ENCODE measurements around the gene SGMS2.

SGMS2 gene

DNA sequence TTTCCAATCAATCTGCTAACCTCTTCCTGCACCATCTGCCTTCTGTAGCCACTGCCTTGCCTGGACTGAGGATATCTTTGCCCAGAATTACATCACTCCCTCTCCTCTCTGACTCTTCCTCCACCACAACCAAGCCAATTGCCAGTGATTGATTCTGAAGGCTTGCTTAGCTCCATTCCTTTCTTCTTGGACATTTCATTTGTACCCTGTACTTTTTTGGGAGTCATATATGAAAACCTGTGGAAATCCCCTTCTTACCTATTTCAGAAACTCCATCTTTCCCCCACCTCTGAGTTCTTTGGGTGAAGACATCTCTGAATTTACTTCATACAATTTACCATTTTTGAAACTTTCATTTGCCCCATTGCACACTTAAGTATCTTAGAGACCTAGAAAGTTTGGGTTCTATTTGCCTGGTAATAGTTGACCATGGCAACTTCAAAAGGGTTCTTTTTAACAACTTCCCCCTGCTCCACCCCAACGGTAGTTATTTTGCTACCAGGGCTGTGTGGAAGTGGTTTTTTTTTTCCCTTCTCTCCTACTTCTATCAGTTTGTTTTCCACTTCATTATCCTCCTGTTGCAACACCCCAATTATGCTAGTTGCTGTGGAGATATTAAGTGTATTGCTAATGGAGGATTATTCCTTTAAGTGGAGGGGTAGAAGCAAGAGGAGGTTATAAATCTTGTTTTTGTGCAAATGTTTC lies 14.3 kb downstream of the SGMS2 start:
- Mint-ChIP-seq H3K27ac (no peak overlapping the region), H3K4me3 (no peak overlapping the region), H3K27me3 (ENCODE audit: low read depth) (peaks cover 7% of the 10 kb centered on the region), H3K9me3 (no peaks in the 10 kb centered on the region), H3K4me1 (ENCODE audit: low read depth) (no peaks in the 10 kb centered on the region), H3K36me3 (ENCODE audit: low read depth) (no peaks in the 10 kb centered on the region)

- Mint-ChIP-seq H3K36me3 (ENCODE audit: low read depth) (no peaks in the 10 kb centered on the region), H3K4me3 (no peak overlapping the region), H3K27me3 (ENCODE audit: low read depth) (peaks cover 7% of the 10 kb centered on the region), H3K27ac (no peak overlapping the region), H3K9me3 (peaks cover 2% of the 10 kb centered on the region), H3K4me1 (ENCODE audit: low read depth) (no peaks in the 10 kb centered on the region)
Observed at GRCh38 chr4:107843391-107843790, 18.7 kb downstream of the SGMS2 start.

DNA sequence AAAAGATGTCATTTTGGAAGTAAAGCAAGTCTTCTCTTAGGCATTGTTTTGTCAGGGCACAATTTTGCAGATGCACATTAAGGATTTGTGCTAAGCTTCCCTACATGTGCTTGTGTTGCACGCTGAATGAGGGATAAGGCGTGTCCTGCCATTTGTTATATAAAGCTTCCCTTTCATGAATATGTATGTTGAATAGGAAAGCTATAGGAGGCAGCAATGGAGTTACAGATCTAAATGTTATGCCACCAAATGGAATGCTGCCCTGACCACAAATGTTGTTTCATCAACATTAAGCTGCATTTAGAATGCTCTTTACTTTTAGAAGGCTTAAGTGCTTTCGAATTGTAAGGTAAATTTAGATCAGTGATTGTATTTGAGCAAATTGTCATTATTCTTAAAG lies 20.9 kb downstream of the SGMS2 start:
- Mint-ChIP-seq H3K36me3 (ENCODE audit: low read depth) (no peaks in the 10 kb centered on the region), H3K27ac (no peak overlapping the region), H3K9me3 (peaks cover 2% of the 10 kb centered on the region), H3K27me3 (ENCODE audit: low read depth) (peaks cover 3% of the 10 kb centered on the region), H3K4me1 (ENCODE audit: low read depth) (no peaks in the 10 kb centered on the region), H3K4me3 (no peak overlapping the region)

- Mint-ChIP-seq H3K27ac (no peak overlapping the region), H3K36me3 (ENCODE audit: low read depth) (no peaks in the 10 kb centered on the region), H3K4me3 (no peak overlapping the region)
Observed at GRCh38 chr4:107850438-107850837, 25.7 kb downstream of the SGMS2 start.

DNA sequence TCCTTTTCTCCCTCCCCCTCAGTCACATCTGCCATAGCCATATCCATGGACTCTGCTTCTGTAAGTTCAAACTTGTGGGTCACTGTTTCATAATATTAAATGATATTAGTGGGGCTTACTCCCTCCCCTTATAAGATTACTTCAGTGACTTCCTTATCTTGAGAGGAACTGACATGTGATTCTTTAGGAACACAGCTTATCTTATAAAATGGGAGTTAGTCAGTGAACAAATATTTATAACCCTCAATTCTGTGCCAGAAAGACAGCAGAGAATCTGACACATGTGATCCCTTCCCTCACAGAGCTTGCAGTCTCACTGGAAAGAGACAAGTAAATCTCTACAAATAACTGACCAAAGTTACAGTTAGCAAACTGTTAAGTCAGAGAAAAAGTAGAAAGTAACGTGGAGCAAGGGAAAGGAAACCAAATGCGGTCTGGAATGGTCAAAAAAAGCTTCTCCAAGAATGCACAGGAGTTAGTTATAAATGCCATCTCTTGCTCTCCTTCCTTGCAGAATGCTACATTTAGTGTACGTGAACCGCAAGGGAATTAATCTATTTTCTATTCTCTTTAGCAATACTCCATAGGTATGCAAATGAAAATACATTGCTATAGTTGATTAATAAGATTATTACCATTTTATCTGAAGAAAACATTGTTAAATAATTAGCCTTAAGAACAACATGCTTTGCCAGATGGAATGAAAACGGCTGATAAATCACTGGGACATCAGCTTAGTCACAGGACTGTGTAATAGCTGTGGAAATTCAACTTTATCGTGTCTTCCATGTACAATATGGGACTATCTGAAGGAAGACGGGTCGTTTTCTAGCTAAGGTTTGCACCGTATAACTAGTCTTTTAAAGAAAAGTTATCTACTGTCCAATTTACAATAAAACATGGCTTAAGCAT lies 29.0 kb downstream of the SGMS2 start:
- Mint-ChIP-seq H3K27me3 (ENCODE audit: low read depth) (peaks cover 26% of the 10 kb centered on the region), H3K4me1 (ENCODE audit: low read depth) (no peaks in the 10 kb centered on the region), H3K27ac (no peak overlapping the region), H3K36me3 (ENCODE audit: low read depth) (no peaks in the 10 kb centered on the region), H3K9me3 (no peaks in the 10 kb centered on the region), H3K4me3 (no peak overlapping the region)

More at GRCh38 chr4:107850438-107850837, 25.7 kb downstream of the SGMS2 start:
- H3K27me3 Mint-ChIP-seq (ENCODE audit: low read depth), result peaks cover 12% of the 10 kb centered on the region
- H3K9me3 Mint-ChIP-seq, result peaks cover 2% of the 10 kb centered on the region
- no peaks in the 10 kb centered on the region for H3K4me1 Mint-ChIP-seq (ENCODE audit: low read depth)

- H3K4me1 Mint-ChIP-seq (ENCODE audit: low read depth), result no peaks in the 10 kb centered on the region
- peaks cover 27% of the 10 kb centered on the region for H3K27me3 Mint-ChIP-seq (ENCODE audit: low read depth)
- H3K9me3 Mint-ChIP-seq, result no peaks in the 10 kb centered on the region
- H3K36me3 Mint-ChIP-seq (ENCODE audit: low read depth), result no peaks in the 10 kb centered on the region
- H3K4me3 Mint-ChIP-seq, result no peak overlapping the region
- no peak overlapping the region for H3K27ac Mint-ChIP-seq
Observed at GRCh38 chr4:107854356-107855022, 29.8 kb downstream of the SGMS2 start.

- peaks cover 32% of the 10 kb centered on the region for H3K27me3 Mint-ChIP-seq (ENCODE audit: low read depth)
- no peak overlapping the region for H3K4me3 Mint-ChIP-seq
- no peaks in the 10 kb centered on the region for H3K9me3 Mint-ChIP-seq
- no peak overlapping the region for H3K27ac Mint-ChIP-seq
- no peaks in the 10 kb centered on the region for H3K4me1 Mint-ChIP-seq (ENCODE audit: low read depth)
- no peaks in the 10 kb centered on the region for H3K36me3 Mint-ChIP-seq (ENCODE audit: low read depth)
Observed at GRCh38 chr4:107855723-107856122, 31.0 kb downstream of the SGMS2 start.

GRCh38 chr4:107856901-107857300 lies 32.2 kb downstream of the SGMS2 start:
- H3K27ac Mint-ChIP-seq, result no peak overlapping the region
- H3K4me1 Mint-ChIP-seq (ENCODE audit: low read depth), result no peaks in the 10 kb centered on the region
- no peaks in the 10 kb centered on the region for H3K36me3 Mint-ChIP-seq (ENCODE audit: low read depth)
- H3K9me3 Mint-ChIP-seq, result no peaks in the 10 kb centered on the region
- H3K4me3 Mint-ChIP-seq, result no peak overlapping the region
- peaks cover 27% of the 10 kb centered on the region for H3K27me3 Mint-ChIP-seq (ENCODE audit: low read depth)

DNA sequence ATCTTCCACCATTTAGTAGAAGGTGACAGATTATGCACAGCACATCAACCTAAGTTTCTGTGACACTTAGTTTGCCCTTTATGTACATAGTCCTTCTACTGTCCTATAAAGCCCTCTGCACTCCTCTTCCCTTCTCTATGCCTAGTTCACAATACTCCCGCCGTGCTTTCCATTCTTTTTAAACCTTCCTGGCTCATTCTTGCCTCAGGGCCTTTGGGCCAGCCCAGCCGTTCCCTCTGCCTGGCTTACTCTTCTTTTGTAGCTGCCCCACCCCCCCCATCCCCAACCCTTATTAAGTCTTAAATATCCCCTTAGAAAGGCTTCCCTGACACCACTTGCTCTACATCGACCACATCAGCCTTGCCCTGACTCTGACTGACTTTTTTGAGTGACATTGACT lies 33.0 kb downstream of the SGMS2 start:
- Mint-ChIP-seq H3K36me3 (ENCODE audit: low read depth) (no peaks in the 10 kb centered on the region), H3K27me3 (ENCODE audit: low read depth) (peaks cover 27% of the 10 kb centered on the region), H3K4me1 (ENCODE audit: low read depth) (no peaks in the 10 kb centered on the region), H3K4me3 (no peak overlapping the region), H3K27ac (no peak overlapping the region), H3K9me3 (no peaks in the 10 kb centered on the region)

- Mint-ChIP-seq H3K36me3 (ENCODE audit: low read depth) (no peaks in the 10 kb centered on the region), H3K4me1 (ENCODE audit: low read depth) (no peaks in the 10 kb centered on the region)
Observed at GRCh38 chr4:107858158-107858742, 33.5 kb downstream of the SGMS2 start.

GRCh38 chr4:107862658-107863057 lies 37.9 kb downstream of the SGMS2 start:
- peaks cover 6% of the 10 kb centered on the region for H3K27me3 Mint-ChIP-seq (ENCODE audit: low read depth)

More at GRCh38 chr4:107858158-107858742, 33.5 kb downstream of the SGMS2 start:
- no peak overlapping the region for H3K4me3 Mint-ChIP-seq
- H3K9me3 Mint-ChIP-seq, result no peaks in the 10 kb centered on the region
- peaks cover 27% of the 10 kb centered on the region for H3K27me3 Mint-ChIP-seq (ENCODE audit: low read depth)
- no peak overlapping the region for H3K27ac Mint-ChIP-seq

DNA sequence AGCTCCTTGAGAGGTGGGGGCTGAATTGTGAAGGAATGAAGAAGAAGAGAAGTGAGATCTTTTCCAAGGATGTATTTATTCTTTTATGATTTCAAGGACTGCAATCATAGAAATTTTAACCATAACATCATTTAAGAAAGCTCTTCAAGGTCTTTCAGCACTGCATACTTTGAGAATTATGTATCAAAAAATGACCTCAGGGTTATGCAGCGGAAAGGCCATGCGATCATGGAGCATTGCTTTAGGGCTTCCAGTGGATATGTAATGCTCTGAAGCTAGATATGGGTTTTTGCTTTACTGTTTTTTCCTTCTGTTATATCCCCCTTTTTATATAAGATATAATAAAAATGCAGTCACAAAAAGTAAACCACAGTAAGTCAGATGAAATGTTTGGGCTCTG lies 38.7 kb downstream of the SGMS2 start:
- Mint-ChIP-seq H3K36me3 (ENCODE audit: low read depth) (no peaks in the 10 kb centered on the region), H3K27ac (no peak overlapping the region), H3K4me3 (no peak overlapping the region), H3K9me3 (no peaks in the 10 kb centered on the region), H3K27me3 (ENCODE audit: low read depth) (peaks cover 6% of the 10 kb centered on the region), H3K4me1 (ENCODE audit: low read depth) (no peaks in the 10 kb centered on the region)

More at GRCh38 chr4:107862658-107863057, 37.9 kb downstream of the SGMS2 start:
- Mint-ChIP-seq H3K4me3 (no peak overlapping the region), H3K4me1 (ENCODE audit: low read depth) (no peaks in the 10 kb centered on the region), H3K27ac (no peak overlapping the region), H3K9me3 (no peaks in the 10 kb centered on the region), H3K36me3 (ENCODE audit: low read depth) (no peaks in the 10 kb centered on the region)

DNA sequence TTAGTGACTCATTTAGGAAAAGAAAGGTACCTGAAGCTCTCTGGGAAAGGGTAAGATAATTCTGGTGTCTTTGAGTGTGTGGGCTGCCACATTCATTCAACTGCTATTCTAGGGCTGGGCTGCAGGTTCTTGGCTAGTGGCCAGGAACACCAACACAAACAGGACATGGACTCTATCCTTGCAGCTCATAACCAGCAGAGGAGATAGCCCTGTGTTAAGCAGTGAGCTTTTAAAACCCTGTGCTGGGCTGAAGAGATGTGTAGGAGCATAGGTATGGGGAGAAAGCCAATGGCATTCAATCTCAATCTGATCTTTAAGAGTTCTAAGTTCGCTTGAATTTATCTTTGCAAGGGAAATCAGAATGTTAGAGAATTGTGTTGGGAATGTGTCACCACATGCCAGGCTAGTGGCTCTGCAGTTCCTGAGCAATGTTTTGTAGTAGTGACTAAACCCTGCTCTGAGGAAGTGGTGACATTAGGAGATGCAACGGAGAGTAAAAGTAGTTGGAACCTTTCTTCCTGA lies 39.2 kb downstream of the SGMS2 start:
- H3K9me3 Mint-ChIP-seq, result no peaks in the 10 kb centered on the region
- H3K27ac Mint-ChIP-seq, result no peak overlapping the region
- H3K4me3 Mint-ChIP-seq, result no peak overlapping the region
- H3K36me3 Mint-ChIP-seq (ENCODE audit: low read depth), result no peaks in the 10 kb centered on the region
- no peaks in the 10 kb centered on the region for H3K4me1 Mint-ChIP-seq (ENCODE audit: low read depth)
- H3K27me3 Mint-ChIP-seq (ENCODE audit: low read depth), result peaks cover 6% of the 10 kb centered on the region

- Mint-ChIP-seq H3K4me3 (no peak overlapping the region), H3K4me1 (ENCODE audit: low read depth) (no peaks in the 10 kb centered on the region), H3K27me3 (ENCODE audit: low read depth) (peaks cover 6% of the 10 kb centered on the region), H3K9me3 (no peaks in the 10 kb centered on the region), H3K27ac (no peak overlapping the region), H3K36me3 (ENCODE audit: low read depth) (no peaks in the 10 kb centered on the region)
Observed at GRCh38 chr4:107866726-107867125, 42.0 kb downstream of the SGMS2 start.
